ENCODE data around the gene NUDT8. TPM values are rescaled to one million over a fixed set of nuclear protein-coding genes. Genes with fewer than 3 reads are reported as not detected.

Gene NUDT8
- 10 to 100 TPM; 19.0 to 37.0 (median 31.8) TPM for total RNA-seq
- 10 to 100 TPM; 28.5 to 52.2 (median 48.9) TPM for polyA plus RNA-seq
- long read RNA-seq, donor 1, transcript NUDT8-202 (4 exons, 728 nt), result major isoform, 10 of 15 reads
- long read RNA-seq, donor 1, partial matches to known transcripts, result 5 of 15 reads
- long read RNA-seq, donor 1, other reads (novel, unspliced or antisense), result 0 of 15 reads
- long read RNA-seq, donor 2, transcript NUDT8-202 (4 exons, 728 nt), result major isoform, 14 of 18 reads
- long read RNA-seq, donor 2, partial matches to known transcripts, result 0 of 18 reads
- long read RNA-seq, donor 2, other reads (novel, unspliced or antisense), result 0 of 18 reads

- DNase-seq, result peak; percentile 85 to 92
- H3K4me1 ChIP-seq, result peaks cover 15% of the 10 kb centered on the region
- H3K4me3 ChIP-seq, result peak within 1 kb of the TSS; percentile 83
- no peaks in the 10 kb centered on the region for H3K36me3 ChIP-seq (ENCODE audit: insufficient read depth in 1 of 2, low read depth in 1 of 2)
- no peaks in the 10 kb centered on the region for H3K9me3 ChIP-seq
- H3K27me3 ChIP-seq (ENCODE audit: insufficient read depth in 3 of 3, low read length in 2 of 3), result no peaks in the 10 kb centered on the region
- TF ChIP-seq CTCF (IDR thresholded peaks at IDR 0.05), result peak; percentile 82
- peak within 1 kb of the TSS; percentile 94 for H3K27ac ChIP-seq
- intact Hi-C loops (cut with DNase I), result loop anchor here (5.0 to 10.0 kb wide), 2 partner anchors 33 to 175 kb away; no protein-coding TSS in a partner anchor
- peak; percentile 67 to 79 (median 72) for ATAC-seq
- 1 to 2% (median 1%) methylated on average over 57 to 102 of the region's 102 CpGs for WGBS, 3 donors
Observed at GRCh38 chr11:67629386-67630227, at the start of gene NUDT8. Gene NUDT8 (minus strand): TSS chr11:67629937. CDS start chr11:67629911, 26 bp downstream.

- Histone ChIP-seq H3K9me3 (no peaks in the 10 kb centered on the region), H3K27ac (no peak overlapping the region), H3K4me1 (no peaks in the 10 kb centered on the region), H3K4me3 (no peak overlapping the region), H3K27me3 (ENCODE audit: insufficient read depth in 3 of 3, low read length in 2 of 3) (peaks cover 0 to 27% (median 5%) of the 10 kb centered on the region in 3 donors), H3K36me3 (ENCODE audit: insufficient read depth in 1 of 2, low read depth in 1 of 2) (no peaks in the 10 kb centered on the region)
- 85 to 92% (median 89%) methylated on average over 12 of the region's 12 CpGs for WGBS, 3 donors
- DNase-seq (no peak), ATAC-seq (no peak)
- intact Hi-C loops (cut with DNase I), result no loop called here
- TF ChIP-seq CTCF (IDR thresholded peaks at IDR 0.05), result no peak
Observed at GRCh38 chr11:67675058-67675747, 45.5 kb upstream of the NUDT8 start.

- H3K27me3 ChIP-seq (ENCODE audit: insufficient read depth in 3 of 3, low read length in 2 of 3), result peaks cover 0 to 27% (median 5%) of the 10 kb centered on the region in 3 donors
- no peak for ATAC-seq
- TF ChIP-seq CTCF (IDR thresholded peaks at IDR 0.05), result no peak
- H3K9me3 ChIP-seq, result no peaks in the 10 kb centered on the region
- no peaks in the 10 kb centered on the region for H3K4me1 ChIP-seq
- 70 to 77% (median 74%) methylated on average over 8 of the region's 8 CpGs for WGBS, 3 donors
- intact Hi-C loops (cut with DNase I), result no loop called here
- no peak for DNase-seq
- H3K27ac ChIP-seq, result no peak within 1 kb of the TSS
- H3K4me3 ChIP-seq, result no peak within 1 kb of the TSS
- H3K36me3 ChIP-seq (ENCODE audit: insufficient read depth in 1 of 2, low read depth in 1 of 2), result no peaks in the 10 kb centered on the region
Observed at GRCh38 chr11:67674442-67674871, 44.7 kb upstream of the NUDT8 start, which contains the start of gene ALDH3B2. Gene ALDH3B2 (minus strand): TSS chr11:67674623. CDS start chr11:67666935, 7,688 bp downstream.

- intact Hi-C loops (cut with DNase I), result no loop called here
- Histone ChIP-seq H3K27ac (no peak overlapping the region), H3K9me3 (no peaks in the 10 kb centered on the region), H3K36me3 (ENCODE audit: insufficient read depth in 1 of 2, low read depth in 1 of 2) (no peaks in the 10 kb centered on the region), H3K27me3 (ENCODE audit: insufficient read depth in 3 of 3, low read length in 2 of 3) (peaks cover 0 to 27% (median 5%) of the 10 kb centered on the region in 3 donors), H3K4me1 (no peaks in the 10 kb centered on the region), H3K4me3 (no peak overlapping the region)
- DNase-seq (no peak), ATAC-seq (no peak)
- TF ChIP-seq CTCF (IDR thresholded peaks at IDR 0.05), result no peak
- 58 to 69% (median 67%) methylated on average over 8 of the region's 8 CpGs for WGBS, 3 donors
Observed at GRCh38 chr11:67673902-67674301, 44.2 kb upstream of the NUDT8 start.
